HUES6 (cell line): ENCODE measurements around the gene MZT1.

Experiments
- H3K27ac ChIP-seq: 2 replicates; pipeline ENCODE4 v1.7.0; 2013; ENCODE audit warnings: low read depth, mild to moderate bottlenecking, low read length, inconsistent platforms
- H3K27me3 ChIP-seq: 2 replicates; pipeline ENCODE4 v1.6.1; 2013; ENCODE audit warnings: low read length; ENCODE audit not compliant: control insufficient read depth, insufficient read depth
- H3K36me3 ChIP-seq: 2 replicates; pipeline ENCODE4 v1.6.1; 2013; ENCODE audit warnings: low read length; ENCODE audit not compliant: control insufficient read depth, insufficient read depth
- H3K4me1 ChIP-seq: 2 replicates; pipeline ENCODE4 v1.6.1; 2013; ENCODE audit warnings: low read length; ENCODE audit not compliant: control insufficient read depth, insufficient read depth
- H3K4me3 ChIP-seq: 2 replicates; pipeline ENCODE4 v1.5.1; 2013; ENCODE audit warnings: low read depth, low read length
- H3K9ac ChIP-seq: one replicate; pipeline ENCODE4 v1.6.1; 2013; ENCODE audit warnings: mild to moderate bottlenecking, low read length
- H3K9me3 ChIP-seq: 2 replicates; pipeline ENCODE4 v1.6.1; 2013; ENCODE audit warnings: low read depth, low read length; ENCODE audit not compliant: control insufficient read depth, insufficient read depth

The MZT1 gene

GRCh38 chr13:72680353-72680752 is 47.1 kb downstream of the MZT1 start:
- no peaks in the 10 kb centered on the region for H3K9me3 ChIP-seq
- no peaks in the 10 kb centered on the region for H3K36me3 ChIP-seq
- no peak overlapping the region for H3K4me3 ChIP-seq
- H3K27me3 ChIP-seq: no peaks in the 10 kb centered on the region
- H3K9ac ChIP-seq: no peak overlapping the region
- no peak overlapping the region for H3K27ac ChIP-seq
- H3K4me1 ChIP-seq: no peaks in the 10 kb centered on the region

DNA sequence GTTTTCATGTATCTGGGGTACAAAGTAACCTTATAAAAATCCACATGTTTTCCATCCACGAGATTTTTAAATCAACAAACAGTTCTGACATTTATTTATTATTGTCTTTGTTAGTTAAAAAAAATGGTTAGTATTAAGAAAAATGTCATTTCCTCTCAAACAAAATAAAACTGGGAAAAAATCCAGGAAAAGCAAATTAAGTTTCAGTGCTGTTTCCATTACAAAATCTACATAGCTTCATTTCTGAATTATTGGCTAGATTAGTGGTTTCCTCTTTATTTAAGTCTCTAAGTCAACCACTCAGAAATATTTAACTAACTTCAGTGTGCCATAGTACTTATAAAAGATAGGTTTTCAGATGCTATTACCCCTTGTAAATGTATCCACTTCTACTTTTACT is 49.1 kb downstream of the MZT1 start:
- no peaks in the 10 kb centered on the region for H3K27me3 ChIP-seq
- H3K9ac ChIP-seq: no peak overlapping the region
- H3K36me3 ChIP-seq: no peaks in the 10 kb centered on the region
- H3K4me3 ChIP-seq: no peak overlapping the region
- no peaks in the 10 kb centered on the region for H3K9me3 ChIP-seq
- no peaks in the 10 kb centered on the region for H3K4me1 ChIP-seq
- H3K27ac ChIP-seq: no peak overlapping the region

- H3K27ac ChIP-seq: no peak overlapping the region
- H3K9me3 ChIP-seq: no peaks in the 10 kb centered on the region
- H3K4me1 ChIP-seq: no peaks in the 10 kb centered on the region
- H3K27me3 ChIP-seq: no peaks in the 10 kb centered on the region
- H3K9ac ChIP-seq: no peak overlapping the region
- no peak overlapping the region for H3K4me3 ChIP-seq
- no peaks in the 10 kb centered on the region for H3K36me3 ChIP-seq
These were observed 50.0 kb downstream of the MZT1 start for GRCh38 chr13:72677431-72677830.

GRCh38 chr13:72666391-72666790 is 61.0 kb downstream of the MZT1 start:
- Histone ChIP-seq H3K9me3 (no peaks in the 10 kb centered on the region), H3K4me3 (no peak overlapping the region), H3K4me1 (no peaks in the 10 kb centered on the region), H3K27ac (no peak overlapping the region), H3K36me3 (no peaks in the 10 kb centered on the region), H3K9ac (no peak overlapping the region), H3K27me3 (no peaks in the 10 kb centered on the region)

DNA sequence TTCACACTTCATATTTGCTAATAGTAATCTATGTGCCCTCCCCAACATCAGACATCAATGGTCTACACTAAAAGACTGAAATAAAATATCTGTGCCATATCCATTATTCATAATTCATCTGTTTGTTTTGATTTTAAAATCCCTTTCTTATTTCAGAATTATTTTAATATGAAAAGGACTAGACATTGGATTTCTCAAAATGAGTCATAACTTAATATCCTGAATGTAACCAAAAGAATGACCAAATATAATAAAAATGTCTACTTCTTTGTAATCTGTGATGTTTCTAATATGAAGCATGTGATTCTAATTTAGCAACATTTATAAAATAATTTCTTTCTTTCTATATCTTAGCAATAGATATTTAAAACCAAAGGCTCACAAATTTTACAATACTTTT is 64.9 kb downstream of the MZT1 start:
- no peaks in the 10 kb centered on the region for H3K4me1 ChIP-seq
- no peak overlapping the region for H3K4me3 ChIP-seq
- no peaks in the 10 kb centered on the region for H3K36me3 ChIP-seq
- H3K27me3 ChIP-seq: no peaks in the 10 kb centered on the region
- no peak overlapping the region for H3K9ac ChIP-seq
- no peaks in the 10 kb centered on the region for H3K9me3 ChIP-seq
- no peak overlapping the region for H3K27ac ChIP-seq
